Stimulated activated CD4-positive, alpha-beta T cell treated with anti-CD3 and anti-CD28 coated beads, Interleukin-4, amount 100 ng/mL, for 24 hours (primary cell): ENCODE measurements around the gene TMEFF1.
"Not testable (repeated sequence)": the region's sequence is repeated elsewhere in the genome, so short reads cannot be mapped to it uniquely, and the experiment has no call there.

Experiments used
- DNase-seq: peaks from one replicate; pipeline ENCODE4 v3.0.0-alpha.2; 2020

TMEFF1 gene

GRCh38 chr9:100498592-100498991 is 25.6 kb downstream of the TMEFF1 start:
- DNase-seq: no peak

GRCh38 chr9:100499460-100499859 is 26.5 kb downstream of the TMEFF1 start:
- no peak for DNase-seq

GRCh38 chr9:100499866-100500265 is 26.9 kb downstream of the TMEFF1 start:
- DNase-seq: no peak

- peak; percentile 63 for DNase-seq
Measured at GRCh38 chr9:100505564-100506159, 32.7 kb downstream of the TMEFF1 start.

- not testable (repeated sequence) for DNase-seq
Measured at GRCh38 chr9:100507350-100507749, 34.4 kb downstream of the TMEFF1 start.

GRCh38 chr9:100511205-100511604 is 38.3 kb downstream of the TMEFF1 start:
- no peak for DNase-seq

- DNase-seq: no peak
Measured at GRCh38 chr9:100515578-100516494, 42.9 kb downstream of the TMEFF1 start.

GRCh38 chr9:100521282-100521681 is 48.3 kb downstream of the TMEFF1 start:
- no peak for DNase-seq

GRCh38 chr9:100525563-100525962 is 52.6 kb downstream of the TMEFF1 start:
- DNase-seq: no peak

GRCh38 chr9:100527180-100527794 is 54.3 kb downstream of the TMEFF1 start:
- not testable (repeated sequence) for DNase-seq

GRCh38 chr9:100534401-100534800 is 61.5 kb downstream of the TMEFF1 start:
- no peak for DNase-seq

- DNase-seq: no peak
Measured at GRCh38 chr9:100540327-100540726, 67.4 kb downstream of the TMEFF1 start.

- no peak for DNase-seq
Measured at GRCh38 chr9:100549048-100549447, 76.1 kb downstream of the TMEFF1 start.

- DNase-seq: no peak
Measured at GRCh38 chr9:100554935-100555401, 82.0 kb downstream of the TMEFF1 start.

GRCh38 chr9:100555471-100555870 is 82.5 kb downstream of the TMEFF1 start:
- no peak for DNase-seq

GRCh38 chr9:100557053-100557452 is 84.1 kb downstream of the TMEFF1 start:
- DNase-seq: no peak

GRCh38 chr9:100561256-100561655 is 88.3 kb downstream of the TMEFF1 start:
- DNase-seq: no peak

- DNase-seq: no peak
Measured at GRCh38 chr9:100567856-100568255, 94.9 kb downstream of the TMEFF1 start.

GRCh38 chr9:100573655-100574260 is 100.8 kb downstream of the TMEFF1 start:
- DNase-seq: no peak

- DNase-seq: no peak
Measured at GRCh38 chr9:100575006-100575405, 102.1 kb downstream of the TMEFF1 start.

GRCh38 chr9:100575765-100576386 is 102.9 kb downstream of the TMEFF1 start:
- DNase-seq: no peak

- no peak for DNase-seq
Measured at GRCh38 chr9:100577776-100578448, 105.0 kb downstream of the TMEFF1 start, which contains the start of gene CAVIN4. TSS of gene CAVIN4 (plus strand) at chr9:100578079. CDS start at chr9:100578144, 65 bp downstream.
